ENCODE data around the gene RIN2.
"Not testable (repeated sequence)": the region's sequence is repeated elsewhere in the genome, so short reads cannot be mapped to it uniquely, and the experiment has no call there.

Gene RIN2

DNA sequence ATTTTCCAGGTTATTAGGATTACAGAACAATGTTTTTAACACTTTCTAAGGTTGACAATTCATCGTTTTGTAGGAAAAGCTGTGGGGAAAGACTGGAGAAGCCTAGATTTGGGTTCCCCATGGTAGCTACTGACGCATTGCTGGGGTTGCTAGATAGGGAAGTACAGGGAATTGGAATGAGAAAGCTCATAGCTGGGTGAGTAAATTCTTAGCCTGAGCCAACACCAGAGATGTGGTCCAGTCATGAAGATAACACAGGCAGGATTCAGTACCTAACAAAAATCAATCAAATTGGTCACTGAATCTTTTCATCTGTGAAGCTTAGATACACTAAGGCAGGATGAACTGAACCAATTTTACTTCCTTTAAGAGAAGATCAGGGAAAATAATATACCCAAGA is 35.7 kb downstream of the RIN2 start:
- no peak overlapping the region for H3K4me3 ChIP-seq (ENCODE audit: low read depth, low read length)
- TF ChIP-seq, protein P1, sequence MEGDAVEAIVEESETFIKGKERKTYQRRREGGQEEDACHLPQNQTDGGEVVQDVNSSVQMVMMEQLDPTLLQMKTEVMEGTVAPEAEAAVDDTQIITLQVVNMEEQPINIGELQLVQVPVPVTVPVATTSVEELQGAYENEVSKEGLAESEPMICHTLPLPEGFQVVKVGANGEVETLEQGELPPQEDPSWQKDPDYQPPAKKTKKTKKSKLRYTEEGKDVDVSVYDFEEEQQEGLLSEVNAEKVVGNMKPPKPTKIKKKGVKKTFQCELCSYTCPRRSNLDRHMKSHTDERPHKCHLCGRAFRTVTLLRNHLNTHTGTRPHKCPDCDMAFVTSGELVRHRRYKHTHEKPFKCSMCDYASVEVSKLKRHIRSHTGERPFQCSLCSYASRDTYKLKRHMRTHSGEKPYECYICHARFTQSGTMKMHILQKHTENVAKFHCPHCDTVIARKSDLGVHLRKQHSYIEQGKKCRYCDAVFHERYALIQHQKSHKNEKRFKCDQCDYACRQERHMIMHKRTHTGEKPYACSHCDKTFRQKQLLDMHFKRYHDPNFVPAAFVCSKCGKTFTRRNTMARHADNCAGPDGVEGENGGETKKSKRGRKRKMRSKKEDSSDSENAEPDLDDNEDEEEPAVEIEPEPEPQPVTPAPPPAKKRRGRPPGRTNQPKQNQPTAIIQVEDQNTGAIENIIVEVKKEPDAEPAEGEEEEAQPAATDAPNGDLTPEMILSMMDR (conservative IDR thresholded peaks at IDR 0.05; ENCODE audit: low read depth, low read length): no peak
- DNase-seq (ENCODE audit: low read depth): no peak

- H3K4me3 ChIP-seq (ENCODE audit: low read depth, low read length): no peak overlapping the region
- DNase-seq (ENCODE audit: low read depth): no peak
- TF ChIP-seq, protein P1 (conservative IDR thresholded peaks at IDR 0.05; ENCODE audit: low read depth, low read length): no peak
Measured at GRCh38 chr20:19794941-19795340, 36.9 kb downstream of the RIN2 start.

GRCh38 chr20:19799325-19799724 is 41.3 kb downstream of the RIN2 start:
- no peak for DNase-seq (ENCODE audit: low read depth)
- H3K4me3 ChIP-seq (ENCODE audit: low read depth, low read length): no peak overlapping the region
- TF ChIP-seq, protein P1 (conservative IDR thresholded peaks at IDR 0.05; ENCODE audit: low read depth, low read length): no peak

- TF ChIP-seq, protein P1 (conservative IDR thresholded peaks at IDR 0.05; ENCODE audit: low read depth, low read length): no peak
- H3K4me3 ChIP-seq (ENCODE audit: low read depth, low read length): no peak overlapping the region
- DNase-seq (ENCODE audit: low read depth): no peak
Measured at GRCh38 chr20:19802099-19802491, 44.0 kb downstream of the RIN2 start.

GRCh38 chr20:19802492-19803158 is 44.6 kb downstream of the RIN2 start:
- TF ChIP-seq, protein P1 (conservative IDR thresholded peaks at IDR 0.05; ENCODE audit: low read depth, low read length): peak; percentile 52
- DNase-seq (ENCODE audit: low read depth): no peak
- H3K4me3 ChIP-seq (ENCODE audit: low read depth, low read length): no peak overlapping the region

DNA sequence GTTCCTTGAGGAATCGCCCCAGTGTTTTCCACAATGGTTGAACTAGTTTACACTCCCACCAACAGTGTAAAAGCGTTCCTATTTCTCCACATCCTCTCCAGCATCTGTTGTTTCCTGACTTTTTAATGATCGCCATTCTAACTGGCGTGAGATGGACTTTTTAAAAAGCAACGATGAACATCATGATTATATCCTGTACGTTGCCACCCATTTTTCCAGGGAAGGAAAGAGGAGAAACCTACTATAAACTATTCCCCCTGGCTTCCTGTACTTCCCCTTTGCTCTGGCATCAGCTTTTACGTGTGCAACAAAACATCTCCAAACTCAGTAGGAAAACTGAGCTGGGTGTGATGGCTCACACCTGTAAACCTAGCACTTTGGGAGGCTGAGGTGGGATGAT is 48.2 kb downstream of the RIN2 start:
- not testable (repeated sequence) for H3K4me3 ChIP-seq (ENCODE audit: low read depth, low read length); DNase-seq (ENCODE audit: low read depth)

- no peak for DNase-seq (ENCODE audit: low read depth)
- TF ChIP-seq, protein P1 (conservative IDR thresholded peaks at IDR 0.05; ENCODE audit: low read depth, low read length): no peak
- no peak overlapping the region for H3K4me3 ChIP-seq (ENCODE audit: low read depth, low read length)
Measured at GRCh38 chr20:19806806-19807190, 48.7 kb downstream of the RIN2 start.

Measured in choroid plexus epithelial cell (primary cell).